H1 (cell line): ENCODE results near the gene MOV10L1. TPM values are rescaled to one million over a fixed set of nuclear protein-coding genes. Genes with fewer than 3 reads are reported as not detected.

Experiments
- CTCF ChIA-PET: fragments of 300-600 bp; sonication (Branson Sonifier 250); formaldehyde crosslinking; loops from one replicate; lab custom pipeline; 2021; ENCODE audit not compliant: partially characterized antibody; lab: Charles Lee
- POLR2A ChIA-PET: fragments of 300-600 bp; sonication (Branson Sonifier 250); formaldehyde crosslinking; loops from one replicate; lab custom pipeline; 2021; ENCODE audit warnings: inconsistent platforms; ENCODE audit not compliant: partially characterized antibody; lab: Charles Lee
- DNase-seq, 2 experiments: peaks; one replicate each; pipeline versions ENCODE4 v3.0.0 to v3.0.0-alpha.2; 2010 to 2022; ENCODE audit warnings: low spot score in 2 of 2, low read depth in 1 of 2, mixed read lengths in 1 of 2
- FAIRE-seq: peaks from 2 replicates; lab custom pipeline; 2011; peaks lifted over from hg19 to GRCh38; lab: Jason Lieb, UNC
- H2AFZ ChIP-seq: 2 replicates; pipeline ENCODE4 v1.8.1; 2012; ENCODE audit warnings: low read length, inconsistent platforms
- H2AK5ac ChIP-seq: 2 replicates; pipeline ENCODE4 v1.6.1; 2013; ENCODE audit warnings: low read depth, low read length
- H2BK120ac ChIP-seq: replicated peaks from 2 replicates; pipeline ENCODE3; 2013; ENCODE audit warnings: low read depth, low read length, inconsistent platforms
- H2BK12ac ChIP-seq: 2 replicates; pipeline ENCODE4 v1.6.1; 2013; ENCODE audit warnings: low read depth, low read length
- H2BK15ac ChIP-seq: 2 replicates; pipeline ENCODE4 v1.6.1; 2013; ENCODE audit warnings: low read length
- H2BK20ac ChIP-seq: 2 replicates; pipeline ENCODE4 v1.6.1; 2013; ENCODE audit warnings: low read length
- H2BK5ac ChIP-seq: 2 replicates; pipeline ENCODE4 v1.6.1; 2013; ENCODE audit warnings: low read depth, low read length
- H3K14ac ChIP-seq: 2 replicates; pipeline ENCODE4 v1.6.1; 2013; ENCODE audit warnings: inconsistent platforms; ENCODE audit not compliant: insufficient read length
- H3K18ac ChIP-seq: 2 replicates; pipeline ENCODE4 v1.6.1; 2013; ENCODE audit warnings: low read length; ENCODE audit errors: extremely low read depth
- H3K23ac ChIP-seq: 2 replicates; pipeline ENCODE4 v1.6.1; 2013; ENCODE audit warnings: inconsistent platforms; ENCODE audit not compliant: insufficient read length
- H3K23me2 ChIP-seq: 2 replicates; pipeline ENCODE4 v1.6.1; 2013; ENCODE audit warnings: low read depth, low read length
- H3K27ac ChIP-seq: 2 replicates; pipeline ENCODE4 v1.6.1; 2011; ENCODE audit warnings: low read depth, low read length, inconsistent platforms
- H3K27me3 ChIP-seq, 4 experiments: replicated peaks in 1 of 4; 1 replicate in 1 of 4; 2 replicates in 3 of 4; pipeline versions ENCODE4 v1.6.1 to v1.8.1; 2011 to 2013; ENCODE audit warnings: low read length in 3 of 4, mild to moderate bottlenecking in 3 of 4, inconsistent platforms in 2 of 4, mixed read lengths in 2 of 4, moderate library complexity in 1 of 4; ENCODE audit not compliant: control insufficient read depth in 3 of 4, insufficient read depth in 3 of 4; ENCODE audit errors: extremely low read depth in 1 of 4
- H3K36me3 ChIP-seq, 4 experiments: 2 replicates each; pipeline versions ENCODE4 v1.6.1 to v1.8.1; 2011 to 2013; ENCODE audit warnings: mild to moderate bottlenecking in 4 of 4, low read length in 3 of 4, moderate library complexity in 2 of 4, control low read depth in 1 of 4, inconsistent platforms in 1 of 4; ENCODE audit not compliant: insufficient read depth in 4 of 4, control insufficient read depth in 2 of 4
- H3K4ac ChIP-seq: replicated peaks from 2 replicates; pipeline ENCODE3; 2013; ENCODE audit warnings: low read length, low read depth, mixed read lengths, inconsistent platforms; ENCODE audit not compliant: insufficient read length
- H3K4me1 ChIP-seq, 4 experiments: replicated peaks in 1 of 4; 1 replicate in 1 of 4; 2 replicates in 3 of 4; pipeline versions ENCODE4 v1.6.1 to v1.8.1; 2011 to 2013; ENCODE audit warnings: low read length in 3 of 4, inconsistent platforms in 2 of 4, mixed read lengths in 1 of 4; ENCODE audit not compliant: insufficient read depth in 4 of 4, control insufficient read depth in 3 of 4
- H3K4me2 ChIP-seq, 2 experiments: 2 replicates each; pipeline versions ENCODE4 v1.6.1 to v1.8.1; 2011 to 2013; ENCODE audit warnings: low read depth in 2 of 2, low read length in 2 of 2, control low read depth in 1 of 2, inconsistent platforms in 1 of 2, mild to moderate bottlenecking in 1 of 2; ENCODE audit not compliant: insufficient read depth in 1 of 2
- H3K4me3 ChIP-seq, 4 experiments: fragments of 200-600, 300-600 bp in 1 of 4; sonication (generic), shearing (Covaris generic), sonication (Bioruptor Twin) in 1 of 4; 2 replicates each; pipeline versions ENCODE4 v1.5.1 to v1.8.1; 2011 to 2016; ENCODE audit warnings: low read length in 4 of 4, low read depth in 3 of 4, control low read depth in 2 of 4, inconsistent platforms in 2 of 4, mild to moderate bottlenecking in 2 of 4, mixed read lengths in 1 of 4, moderate library complexity in 1 of 4; ENCODE audit not compliant: insufficient read depth in 2 of 4; ENCODE audit errors: extremely low read depth in 1 of 4
- H3K56ac ChIP-seq: replicated peaks from 2 replicates; pipeline ENCODE3; 2013; ENCODE audit warnings: low read depth, mild to moderate bottlenecking, mixed read lengths, low read length, inconsistent platforms; ENCODE audit not compliant: insufficient read length
- H3K79me1 ChIP-seq: 2 replicates; pipeline ENCODE4 v1.6.1; 2013; ENCODE audit warnings: low read depth, low read length, control low read depth
- H3K79me2 ChIP-seq, 2 experiments: 2 replicates each; pipeline versions ENCODE4 v1.6.1 to v1.8.1; 2012 to 2013; ENCODE audit warnings: low read length in 2 of 2, mild to moderate bottlenecking in 2 of 2, inconsistent platforms in 1 of 2; ENCODE audit not compliant: insufficient read depth in 2 of 2, control insufficient read depth in 1 of 2
- H3K9ac ChIP-seq, 4 experiments: replicated peaks in 1 of 4; 1 replicate in 1 of 4; 2 replicates in 3 of 4; pipeline versions ENCODE4 v1.6.1 to v1.8.1; 2011 to 2013; ENCODE audit warnings: low read depth in 3 of 4, low read length in 3 of 4, control low read depth in 2 of 4, mild to moderate bottlenecking in 2 of 4, moderate library complexity in 2 of 4, inconsistent platforms in 1 of 4; ENCODE audit errors: extremely low read depth in 1 of 4
- H3K9me3 ChIP-seq, 2 experiments: 2 replicates each; pipeline versions ENCODE4 v1.6.1 to v1.8.1; 2012 to 2013; ENCODE audit warnings: mild to moderate bottlenecking in 2 of 2, moderate library complexity in 2 of 2, control low read depth in 1 of 2, inconsistent platforms in 1 of 2, low read depth in 1 of 2, low read length in 1 of 2, mixed read lengths in 1 of 2; ENCODE audit not compliant: insufficient read depth in 2 of 2
- H4K20me1 ChIP-seq, 2 experiments: replicated peaks in 1 of 2; 2 replicates each; pipeline versions ENCODE3 to v1.8.1; 2011 to 2013; ENCODE audit warnings: inconsistent platforms in 2 of 2, low read length in 2 of 2, mild to moderate bottlenecking in 1 of 2; ENCODE audit not compliant: insufficient read depth in 2 of 2, control insufficient read depth in 1 of 2
- H4K5ac ChIP-seq: 2 replicates; pipeline ENCODE4 v1.6.1; 2013; ENCODE audit warnings: low read length, low read depth, mixed read lengths, inconsistent platforms; ENCODE audit not compliant: insufficient read length
- H4K8ac ChIP-seq: 2 replicates; pipeline ENCODE4 v1.8.0; 2013; ENCODE audit warnings: mild to moderate bottlenecking, moderate library complexity, low read length, inconsistent platforms; ENCODE audit not compliant: insufficient read depth; ENCODE audit errors: extremely low read depth
- H4K91ac ChIP-seq: replicated peaks from 2 replicates; pipeline ENCODE3; 2013; ENCODE audit warnings: low read length, mixed read lengths, inconsistent platforms; ENCODE audit not compliant: insufficient read length
- RAD21 ChIP-seq, 2 experiments: IDR thresholded peaks in 1 of 2; conservative IDR thresholded peaks in 1 of 2; 2 replicates each; pipeline ENCODE4 v1.6.1; 2011; ENCODE audit warnings: low read depth in 2 of 2, low read length in 2 of 2, improper control_type of control experiment in 1 of 2, inconsistent platforms in 1 of 2, mild to moderate bottlenecking in 1 of 2, moderate library complexity in 1 of 2
- SIN3A ChIP-seq, 2 experiments: IDR thresholded peaks in 1 of 2; conservative IDR thresholded peaks in 1 of 2; 2 replicates each; pipeline ENCODE4 v1.6.1; 2011 to 2012; ENCODE audit warnings: low read length in 2 of 2, improper control_type of control experiment in 1 of 2, low read depth in 1 of 2, mild to moderate bottlenecking in 1 of 2
- WGBS, 2 experiments: shearing (Covaris generic) in 1 of 2; methylation state at CpG; one replicate each; pipeline versions ENCODE4 v1.1.6 to v1.1.7; 2013 to 2015; ENCODE audit warnings: low lambda C conversion rate in 2 of 2, mixed read lengths in 2 of 2, inconsistent platforms in 1 of 2, low coverage in 1 of 2, missing lambda C conversion rate in 1 of 2; ENCODE audit not compliant: insufficient replicate concordance in 2 of 2, insufficient coverage in 1 of 2, insufficient read length in 1 of 2; ENCODE audit errors: extremely low coverage in 1 of 2, missing lambda C conversion rate in 1 of 2; 5-methylcytosine and 5-hydroxymethylcytosine counted together
- polyA plus RNA-seq, 7 experiments: library from polyadenylated mRNA; depleted of rRNA in 3 of 7; stranded (reverse) in 5 of 7; unstranded in 2 of 7; fragments of >200 nt in 5 of 7; fragments of 200-250 nt in 2 of 7; gene quantifications; 1 replicate in 5 of 7; 2 replicates in 1 of 7; 4 replicates in 1 of 7; pipeline versions ENCODE4 v1.2.1 to v1.2.3, GENCODE V29; 2011 to 2013; ENCODE audit warnings: missing spikeins in 2 of 7, mixed read lengths in 2 of 7
- total RNA-seq: library from RNA; stranded (reverse); fragmentation: NEBNext Ultra II Directional; extraction: Animal tissue kit (Norgen Biotek cat#: 25700); gene quantifications from 2 replicates; pipeline ENCODE4 v1.2.1, GENCODE V29; 2021
- TF ChIP-seq, protein P1 (sequence below), 3 experiments: IDR thresholded peaks; 1 replicate in 2 of 3; 2 replicates in 1 of 3; pipeline versions ENCODE4 v1.5.1 to v1.6.1; 2011; ENCODE audit warnings: low read length in 3 of 3, mild to moderate bottlenecking in 3 of 3, inconsistent platforms in 2 of 3, low read depth in 1 of 3, moderate library complexity in 1 of 3; ENCODE audit not compliant: insufficient read depth in 1 of 3; ENCODE audit errors: control extremely low read depth in 1 of 3

Gene MOV10L1
- total and polyA plus RNA-seq, 2 of the 8 experiments (the other 6 are each of a cell fraction or from before 2014, with no cell fraction given) = 0.32 TPM; not detected in 1

DNA sequence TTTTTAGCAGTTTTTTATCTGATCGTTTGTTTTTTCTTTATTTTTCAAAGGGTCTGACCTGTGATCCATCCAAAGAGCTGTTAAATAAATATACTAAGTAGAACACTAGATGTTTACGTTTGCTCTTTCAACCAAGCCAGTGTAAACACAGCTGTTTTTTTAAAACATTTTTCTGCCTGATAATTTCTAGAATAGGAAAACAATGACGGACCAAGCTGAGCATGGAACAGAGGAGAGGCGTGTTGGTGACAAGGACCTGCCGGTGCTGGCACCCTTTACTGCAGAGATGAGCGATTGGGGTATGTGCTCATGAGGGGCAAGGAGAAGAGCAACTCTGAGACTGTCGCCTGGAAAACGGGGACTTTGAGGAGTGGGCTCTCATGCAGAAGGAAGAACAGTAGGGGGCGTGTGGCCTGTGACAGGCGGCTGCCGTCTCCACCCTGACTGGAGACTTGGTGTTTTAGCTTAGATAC is 52.1 kb downstream of the MOV10L1 start:
- H2AFZ ChIP-seq = no peak overlapping the region
- H3K27me3 ChIP-seq = 0 out of 7 replicates have a peak, but pooled peaks cover 0 to 1% (median 0%) of the 10 kb centered on the region in 4 experiments
- H2BK5ac ChIP-seq = no peak overlapping the region
- H2BK120ac ChIP-seq = no peak overlapping the region
- no peak overlapping the region for H2BK20ac ChIP-seq
- no peak overlapping the region for H4K91ac ChIP-seq
- peaks cover 0 to 2% of the 10 kb centered on the region in 2 experiments for H4K20me1 ChIP-seq
- 53% methylated on average over 11 of the region's 11 CpGs; no CpG with 5 or more reads in 1 of the 2 experiments for WGBS, 2 experiments
- H2BK12ac ChIP-seq = no peak overlapping the region
- no peak overlapping the region for H3K4me2 ChIP-seq
- no peaks in the 10 kb centered on the region for H3K9me3 ChIP-seq
- FAIRE-seq (no peak), DNase-seq (peak in 1 of 2 experiments; percentile 58)
- no peaks in the 10 kb centered on the region; a peak in 2 of 7 replicates for H3K4me1 ChIP-seq
- no peak for TF ChIP-seq SIN3A (conservative IDR thresholded peaks at IDR 0.05 in 1 of 2, IDR thresholded peaks at IDR 0.05 in 1 of 2; ENCODE audit: low read depth in 1 of 2, low read length in 2 of 2)
- TF ChIP-seq, protein P1, sequence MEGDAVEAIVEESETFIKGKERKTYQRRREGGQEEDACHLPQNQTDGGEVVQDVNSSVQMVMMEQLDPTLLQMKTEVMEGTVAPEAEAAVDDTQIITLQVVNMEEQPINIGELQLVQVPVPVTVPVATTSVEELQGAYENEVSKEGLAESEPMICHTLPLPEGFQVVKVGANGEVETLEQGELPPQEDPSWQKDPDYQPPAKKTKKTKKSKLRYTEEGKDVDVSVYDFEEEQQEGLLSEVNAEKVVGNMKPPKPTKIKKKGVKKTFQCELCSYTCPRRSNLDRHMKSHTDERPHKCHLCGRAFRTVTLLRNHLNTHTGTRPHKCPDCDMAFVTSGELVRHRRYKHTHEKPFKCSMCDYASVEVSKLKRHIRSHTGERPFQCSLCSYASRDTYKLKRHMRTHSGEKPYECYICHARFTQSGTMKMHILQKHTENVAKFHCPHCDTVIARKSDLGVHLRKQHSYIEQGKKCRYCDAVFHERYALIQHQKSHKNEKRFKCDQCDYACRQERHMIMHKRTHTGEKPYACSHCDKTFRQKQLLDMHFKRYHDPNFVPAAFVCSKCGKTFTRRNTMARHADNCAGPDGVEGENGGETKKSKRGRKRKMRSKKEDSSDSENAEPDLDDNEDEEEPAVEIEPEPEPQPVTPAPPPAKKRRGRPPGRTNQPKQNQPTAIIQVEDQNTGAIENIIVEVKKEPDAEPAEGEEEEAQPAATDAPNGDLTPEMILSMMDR (IDR thresholded peaks at IDR 0.05; ENCODE audit: control extremely low read depth in 1 of 3, insufficient read depth in 1 of 3, low read depth in 1 of 3, low read length in 3 of 3) = peak; percentile 36 to 69 (median 56)
- TF ChIP-seq RAD21 (IDR thresholded peaks at IDR 0.05 in 1 of 2, conservative IDR thresholded peaks at IDR 0.05 in 1 of 2; ENCODE audit: low read depth in 2 of 2, low read length in 2 of 2) = peak; percentile 10 to 34; a peak in 2 of 4 replicates
- no peak overlapping the region for H4K5ac ChIP-seq
- H3K18ac ChIP-seq = no peak overlapping the region
- H3K36me3 ChIP-seq = no peaks in the 10 kb centered on the region
- H2AK5ac ChIP-seq = no peak overlapping the region
- no peak overlapping the region for H3K14ac ChIP-seq
- ChIA-PET POLR2A (interaction anchor here (0.6 to 1.2 kb wide), 3 partner anchors 29 to 404 kb away, joined by 3 to 4 read pairs (median 3); partner anchors contain the start of gene KLHDC7B), CTCF (interaction anchor here (0.7 to 3.0 kb wide), 33 partner anchors 9 to 375 kb away, joined by 3 to 12 read pairs (median 4); partner anchors contain the start of genes HDAC10 and MLC1)
- H3K56ac ChIP-seq = no peak overlapping the region
- no peak overlapping the region for H3K9ac ChIP-seq
- H3K79me2 ChIP-seq = no peaks in the 10 kb centered on the region
- no peak overlapping the region for H3K27ac ChIP-seq
- H3K79me1 ChIP-seq = no peaks in the 10 kb centered on the region
- no peak overlapping the region for H2BK15ac ChIP-seq
- H3K23ac ChIP-seq = no peak overlapping the region
- H3K4me3 ChIP-seq = no peak overlapping the region
- H4K8ac ChIP-seq = no peak overlapping the region
- H3K4ac ChIP-seq = no peak overlapping the region
- H3K23me2 ChIP-seq = no peaks in the 10 kb centered on the region
